ENCODE results near the gene NEK7.

NEK7 gene

GRCh38 chr1:198361237-198361767, 204.5 kb downstream of the NEK7 start:
- no peak for TF ChIP-seq ZFX (IDR thresholded peaks at IDR 0.05; ENCODE audit: borderline replicate concordance)
- TF ChIP-seq, protein P1, sequence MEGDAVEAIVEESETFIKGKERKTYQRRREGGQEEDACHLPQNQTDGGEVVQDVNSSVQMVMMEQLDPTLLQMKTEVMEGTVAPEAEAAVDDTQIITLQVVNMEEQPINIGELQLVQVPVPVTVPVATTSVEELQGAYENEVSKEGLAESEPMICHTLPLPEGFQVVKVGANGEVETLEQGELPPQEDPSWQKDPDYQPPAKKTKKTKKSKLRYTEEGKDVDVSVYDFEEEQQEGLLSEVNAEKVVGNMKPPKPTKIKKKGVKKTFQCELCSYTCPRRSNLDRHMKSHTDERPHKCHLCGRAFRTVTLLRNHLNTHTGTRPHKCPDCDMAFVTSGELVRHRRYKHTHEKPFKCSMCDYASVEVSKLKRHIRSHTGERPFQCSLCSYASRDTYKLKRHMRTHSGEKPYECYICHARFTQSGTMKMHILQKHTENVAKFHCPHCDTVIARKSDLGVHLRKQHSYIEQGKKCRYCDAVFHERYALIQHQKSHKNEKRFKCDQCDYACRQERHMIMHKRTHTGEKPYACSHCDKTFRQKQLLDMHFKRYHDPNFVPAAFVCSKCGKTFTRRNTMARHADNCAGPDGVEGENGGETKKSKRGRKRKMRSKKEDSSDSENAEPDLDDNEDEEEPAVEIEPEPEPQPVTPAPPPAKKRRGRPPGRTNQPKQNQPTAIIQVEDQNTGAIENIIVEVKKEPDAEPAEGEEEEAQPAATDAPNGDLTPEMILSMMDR (IDR thresholded peaks at IDR 0.05), result no peak

DNA sequence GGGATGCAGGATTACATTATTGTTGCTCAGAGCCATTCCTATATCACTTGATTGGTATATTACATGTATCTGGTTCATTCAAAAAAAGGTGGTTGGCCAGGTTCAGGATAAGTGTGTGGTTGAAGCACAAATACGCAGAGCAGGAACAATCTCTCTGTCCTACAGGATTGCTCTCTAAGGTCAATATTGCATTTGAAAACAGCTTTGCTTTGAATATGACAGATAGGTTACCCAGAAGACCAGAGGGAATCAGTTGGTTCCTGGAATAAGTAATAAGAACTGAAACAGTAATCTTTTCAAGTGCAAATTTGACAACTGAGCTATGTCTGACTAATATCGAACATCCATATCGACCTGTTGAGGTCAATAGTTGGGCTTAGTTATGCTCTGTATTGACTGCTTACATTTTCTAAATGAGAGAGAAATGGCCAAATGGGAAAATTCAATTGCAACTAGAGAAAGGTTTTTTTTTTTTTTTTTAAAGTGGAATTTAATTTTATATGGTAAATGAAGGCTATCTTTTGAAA, 206.9 kb downstream of the NEK7 start:
- TF ChIP-seq, protein P1 (IDR thresholded peaks at IDR 0.05), result no peak
- TF ChIP-seq ZFX (IDR thresholded peaks at IDR 0.05; ENCODE audit: borderline replicate concordance), result no peak
- H3K27ac ChIP-seq, result no peak overlapping the region

More at GRCh38 chr1:198361237-198361767, 204.5 kb downstream of the NEK7 start:
- no peak overlapping the region for H3K27ac ChIP-seq

DNA sequence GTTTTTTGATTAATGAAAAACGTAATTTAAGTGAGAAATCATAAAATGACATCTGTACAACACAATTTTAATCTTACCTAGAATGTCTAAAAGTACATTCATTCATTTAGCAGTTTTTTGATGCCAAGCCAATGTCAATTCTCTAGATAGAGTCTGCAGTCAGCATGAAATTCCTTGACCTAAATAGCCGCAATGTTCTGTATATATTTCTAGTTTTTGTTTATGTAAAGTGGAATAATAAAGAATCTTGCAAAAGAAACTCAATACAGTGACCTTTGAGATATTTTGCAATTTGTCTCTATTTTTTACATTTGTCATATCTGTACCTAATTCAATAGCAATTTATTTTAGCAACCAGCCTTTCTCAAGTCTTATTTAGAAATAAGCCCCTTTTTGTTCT, 207.7 kb downstream of the NEK7 start:
- no peak for TF ChIP-seq ZFX (IDR thresholded peaks at IDR 0.05; ENCODE audit: borderline replicate concordance)
- TF ChIP-seq, protein P1 (IDR thresholded peaks at IDR 0.05), result no peak
- no peak overlapping the region for H3K27ac ChIP-seq

GRCh38 chr1:198367296-198367695, 210.5 kb downstream of the NEK7 start:
- TF ChIP-seq ZFX (IDR thresholded peaks at IDR 0.05; ENCODE audit: borderline replicate concordance), result no peak
- TF ChIP-seq, protein P1 (IDR thresholded peaks at IDR 0.05), result no peak
- H3K27ac ChIP-seq, result no peak overlapping the region

DNA sequence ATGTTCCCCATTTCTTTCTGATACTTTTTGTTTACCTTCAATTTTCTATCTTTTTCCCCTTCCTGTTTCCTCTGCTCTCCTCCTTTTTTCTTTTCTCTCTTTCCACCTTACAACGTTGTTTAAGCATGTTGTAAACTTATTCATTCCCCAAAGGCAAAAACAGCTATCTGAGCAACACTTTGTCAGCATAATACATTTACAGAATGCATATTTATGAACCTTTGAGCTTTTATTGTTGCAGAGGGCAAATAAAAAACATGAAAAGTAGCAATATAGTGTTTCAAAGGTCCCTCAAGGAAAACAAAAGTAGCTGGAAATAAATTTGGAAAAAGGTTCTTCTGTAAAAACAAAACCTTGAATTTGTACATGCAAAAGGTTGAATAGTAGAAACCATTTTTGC, 214.2 kb downstream of the NEK7 start:
- TF ChIP-seq, protein P1 (IDR thresholded peaks at IDR 0.05), result no peak
- no peak for TF ChIP-seq ZFX (IDR thresholded peaks at IDR 0.05; ENCODE audit: borderline replicate concordance)
- H3K27ac ChIP-seq, result no peak overlapping the region
